ENCODE measurements around the gene APBB2. TPM values are rescaled to one million over a fixed set of nuclear protein-coding genes. Genes with fewer than 3 reads are reported as not detected.

Gene APBB2
- total and polyA plus RNA-seq, 2 of the 8 experiments (the other 6 are each of a cell fraction or from before 2014, with no cell fraction given): 58.7 to 59.4 TPM

DNA sequence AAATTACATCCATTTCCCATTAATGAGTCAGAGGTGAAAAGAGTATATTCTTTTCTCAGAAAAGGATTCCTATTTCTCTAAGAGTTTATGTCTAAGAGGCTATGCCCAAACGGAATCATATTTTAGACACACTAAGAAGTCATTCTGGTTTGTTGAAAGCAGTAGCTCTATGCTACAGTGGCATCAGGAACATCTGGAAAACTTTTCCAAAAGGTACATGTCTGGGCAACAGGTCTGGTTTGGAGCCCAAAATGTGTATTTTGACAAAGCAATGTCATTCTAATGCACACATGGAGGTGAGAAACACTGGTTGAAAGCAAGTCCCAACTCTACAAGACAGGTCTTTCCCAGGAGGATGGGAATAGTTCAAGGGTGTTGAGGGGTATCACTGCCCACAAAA lies 56.1 kb downstream of the APBB2 start (continued):
- TF ChIP-seq SIX5 (IDR thresholded peaks at IDR 0.05; ENCODE audit: low read depth, low read length) (no peak), POLR2AphosphoS5 (IDR thresholded peaks at IDR 0.05; ENCODE audit: low read depth, low read length) (no peak), CTBP2 (IDR thresholded peaks at IDR 0.05; ENCODE audit: borderline replicate concordance, insufficient read depth, insufficient read length, low read length) (no peak), SP1 (IDR thresholded peaks at IDR 0.05; ENCODE audit: low read depth, low read length) (no peak), HDAC6 (IDR thresholded peaks at IDR 0.05; ENCODE audit: low read depth, low read length) (no peak), SAP30 (IDR thresholded peaks at IDR 0.05; ENCODE audit: insufficient read depth, insufficient replicate concordance, low read length) (no peak), SIN3A (conservative IDR thresholded peaks at IDR 0.05 in 1 of 2, IDR thresholded peaks at IDR 0.05 in 1 of 2; ENCODE audit: low read depth in 1 of 2, low read length in 2 of 2) (no peak), RBBP5 (IDR thresholded peaks at IDR 0.05; ENCODE audit: borderline replicate concordance, low read depth, low read length) (no peak), BCL11A (IDR thresholded peaks at IDR 0.05; ENCODE audit: low read depth in 2 of 2, low read length in 2 of 2) (no peak)

Data from H1 (cell line).